Central memory CD4-positive, alpha-beta T cell (primary cell): ENCODE measurements around the gene PPIL6.
A peak's percentile ranks its signal among the peaks of the same experiment; 100 is the strongest.

Experiments used
- DNase-seq: peaks from one replicate; pipeline ENCODE4 v3.0.0; 2022
- total RNA-seq, 3 experiments: gene quantifications; one replicate each; lab custom pipeline; 2026; lab: John Stamatoyannopoulos, UW

PPIL6 gene
- total RNA-seq, result 0.07 to 0.96 (median 0.27) reads per million in 3 experiments

DNA sequence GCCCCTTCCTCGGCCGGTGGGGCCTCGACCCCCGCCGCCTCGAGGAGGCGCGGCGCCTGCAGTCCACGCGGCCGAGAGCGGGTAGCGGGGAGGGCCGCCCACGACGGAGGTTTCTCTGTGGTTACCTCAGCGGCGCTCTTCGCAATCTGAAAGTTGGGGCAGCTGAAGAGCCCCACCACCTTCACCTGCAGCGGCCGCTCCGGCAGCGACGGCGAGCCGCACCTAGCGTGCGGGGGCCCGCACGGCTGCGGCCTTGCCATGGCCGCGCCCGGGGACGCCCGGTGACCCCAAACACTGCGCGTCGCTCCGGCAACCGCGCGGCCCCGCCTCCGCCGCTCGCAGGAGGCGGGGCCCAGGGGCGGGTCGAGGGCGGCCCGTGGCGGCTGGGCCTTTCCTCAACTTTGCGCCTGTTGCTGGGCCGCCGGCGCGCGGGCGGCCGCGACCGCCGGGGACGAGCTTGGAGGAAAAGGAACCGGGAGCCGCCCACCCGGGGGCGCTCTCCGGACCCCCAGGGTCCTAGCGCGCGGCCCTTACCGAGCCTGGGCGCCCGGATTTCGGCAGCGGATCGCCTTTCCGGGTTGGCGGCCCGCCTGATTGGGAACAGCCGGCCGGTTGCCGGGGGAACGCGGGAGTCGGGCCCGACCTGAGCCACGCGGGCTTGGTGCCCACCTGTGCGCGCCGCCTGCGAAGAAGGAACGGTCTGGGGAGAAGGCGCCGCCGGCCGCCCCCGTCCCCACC lies at the start of gene PPIL6, which contains the start of gene SMPD2:
TSS of gene PPIL6 (minus strand) at position 298 of the 738 bp plus-strand sequence. CDS start at position 260, 38 bp downstream.
TSS of gene SMPD2 (plus strand) at position 394 of the 738 bp plus-strand sequence. CDS start 398 bp downstream, outside the sequence.
- peak; percentile 78 for DNase-seq

DNA sequence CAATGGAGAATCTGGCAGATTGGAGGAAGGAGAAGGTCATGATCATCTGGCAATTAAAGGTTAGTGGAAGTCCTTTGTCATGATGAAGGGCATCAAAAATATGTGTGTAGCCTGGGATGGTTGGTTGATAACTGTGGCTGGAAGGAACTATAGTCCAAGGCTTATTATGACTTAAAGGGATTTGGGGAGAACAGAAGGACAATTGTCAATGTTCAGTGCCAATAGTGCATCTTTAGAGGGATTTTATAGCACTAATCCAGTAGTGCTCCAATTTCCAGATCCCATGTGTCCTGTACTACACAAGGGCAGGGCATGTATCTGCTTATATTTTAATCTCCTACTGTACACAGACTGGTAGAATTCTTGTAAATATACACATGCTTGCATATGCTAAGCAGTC lies 47.6 kb upstream of the PPIL6 start:
- no peak for DNase-seq

DNA sequence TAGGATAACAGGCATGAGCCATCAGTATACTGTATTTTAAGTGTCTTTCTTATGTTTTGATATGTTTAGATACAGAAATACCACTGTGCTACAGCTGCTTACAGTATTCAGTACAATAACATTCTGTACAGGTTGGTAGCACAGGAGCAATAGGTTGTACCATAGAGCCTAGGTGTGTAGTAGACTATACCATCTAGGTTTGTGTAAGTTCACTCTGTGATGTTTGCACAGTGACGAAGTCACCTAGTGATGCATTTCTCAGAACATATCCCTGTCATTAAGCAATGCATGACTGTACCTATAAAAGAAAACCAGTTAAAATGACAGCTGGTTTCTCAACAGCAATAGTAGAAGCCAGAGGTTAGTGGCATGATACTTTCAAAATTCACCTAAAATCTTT lies 45.6 kb upstream of the PPIL6 start:
- no peak for DNase-seq

DNA sequence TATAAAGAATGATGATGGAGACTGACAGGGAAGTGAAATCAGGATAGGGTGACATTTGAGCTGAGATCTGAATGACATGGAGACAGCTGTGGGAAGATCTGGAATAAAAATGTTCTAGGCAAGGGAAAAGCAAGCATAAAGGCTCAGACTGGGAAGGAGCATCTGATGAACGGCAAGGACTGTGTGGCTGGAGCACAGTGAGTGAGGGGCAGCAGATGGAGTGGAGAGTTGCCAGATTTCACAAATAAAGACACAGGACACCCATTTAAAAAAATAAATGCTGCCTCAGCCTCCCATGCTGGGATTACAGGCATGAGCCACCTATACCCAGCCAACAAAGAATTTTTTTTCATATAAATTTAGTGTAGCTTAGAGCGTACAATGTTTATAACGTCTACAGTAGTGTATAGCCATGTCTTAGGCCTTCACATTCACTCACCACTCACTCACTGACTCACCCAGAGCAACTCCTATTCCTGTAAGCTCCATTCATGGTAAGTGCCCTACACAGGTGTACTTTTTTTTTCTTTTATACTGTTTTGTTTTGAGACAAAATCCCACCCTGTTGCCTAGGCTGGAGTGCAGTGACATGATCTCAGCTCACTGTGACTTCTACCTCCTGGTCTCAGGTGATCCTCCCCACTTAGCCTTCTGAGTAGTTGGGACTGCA lies 45.0 kb upstream of the PPIL6 start:
- no peak for DNase-seq

DNA sequence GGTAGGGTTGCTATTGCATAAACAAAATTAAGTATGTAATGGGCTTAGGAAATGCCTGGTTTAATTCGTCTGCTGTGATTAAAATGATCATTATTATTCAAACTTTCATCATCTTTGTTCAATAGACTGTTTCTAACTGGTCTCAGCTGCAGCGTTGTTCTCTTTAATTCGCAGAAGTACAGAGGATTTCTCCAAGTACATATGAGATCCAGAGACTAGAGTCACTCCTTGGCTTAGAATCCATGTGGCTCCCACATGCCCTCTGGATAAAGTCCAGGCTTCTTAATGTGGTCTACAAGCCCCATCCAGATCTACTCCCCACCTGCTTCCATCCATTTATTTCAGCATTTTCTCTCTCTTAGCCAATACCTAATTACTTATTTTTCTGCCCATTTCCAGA lies 43.7 kb upstream of the PPIL6 start:
- DNase-seq, result no peak

DNA sequence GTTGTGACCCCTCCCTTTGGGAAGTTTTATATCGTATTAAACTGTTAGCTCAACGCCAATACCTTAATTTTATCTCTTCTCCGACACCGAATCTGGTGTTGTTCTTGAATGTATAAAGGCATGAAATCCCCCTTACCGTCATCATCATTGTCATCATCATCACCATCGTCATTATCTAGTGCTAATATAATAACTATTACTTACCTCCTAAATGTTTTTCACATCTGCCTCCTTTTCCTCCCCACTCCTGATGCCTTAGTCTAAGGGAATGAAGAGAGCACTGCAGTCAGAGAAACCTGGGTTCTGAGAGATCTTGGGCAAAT lies 43.3 kb upstream of the PPIL6 start:
- DNase-seq, result no peak

DNA sequence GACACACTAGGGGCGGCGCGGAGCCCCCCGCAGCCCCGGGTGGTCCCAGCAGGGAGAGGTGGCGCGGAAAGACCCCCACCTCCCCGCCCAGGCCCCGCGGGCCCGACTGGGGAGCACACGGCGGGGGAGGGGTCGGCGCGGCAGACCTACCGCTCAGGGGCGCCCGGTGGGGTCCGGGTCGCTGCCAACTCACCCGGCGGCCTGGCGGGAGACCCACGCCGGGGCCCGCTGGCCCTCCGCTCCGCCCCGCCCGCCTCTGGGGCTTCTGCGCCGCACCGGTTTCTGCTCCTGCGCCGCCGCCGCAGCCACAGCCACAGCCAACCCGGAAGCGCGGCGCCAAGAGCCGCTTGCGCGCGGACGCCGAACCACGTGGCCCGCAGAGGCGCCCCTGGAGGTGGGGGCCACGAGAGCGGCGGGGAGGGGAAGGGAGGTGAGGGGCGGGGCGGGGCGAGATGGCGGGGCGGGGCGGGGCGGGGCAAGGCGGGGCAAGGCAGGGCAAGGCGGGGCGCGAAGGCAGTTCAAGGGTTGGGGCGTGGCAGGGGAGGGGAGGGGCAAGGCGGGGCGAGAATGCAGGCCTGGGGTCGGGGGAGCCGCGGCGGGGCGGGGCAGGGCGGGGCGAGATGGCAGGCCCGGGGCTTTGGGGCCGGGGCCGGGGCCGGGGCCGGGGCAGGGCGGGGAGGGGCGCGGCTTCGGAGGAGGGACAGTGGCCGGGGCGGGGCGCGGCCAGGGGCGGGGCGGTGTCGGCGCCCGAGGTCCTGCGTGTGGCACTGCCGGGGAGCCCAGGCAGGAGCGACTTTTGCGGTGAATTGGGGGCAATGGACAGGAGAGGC lies 42.7 kb upstream of the PPIL6 start, which contains the start of gene ZBTB24:
TSS of gene ZBTB24 (minus strand) at position 315 of the 830 bp plus-strand sequence. CDS start 1,193 bp downstream, outside the sequence.
- DNase-seq, result peak; percentile 92

DNA sequence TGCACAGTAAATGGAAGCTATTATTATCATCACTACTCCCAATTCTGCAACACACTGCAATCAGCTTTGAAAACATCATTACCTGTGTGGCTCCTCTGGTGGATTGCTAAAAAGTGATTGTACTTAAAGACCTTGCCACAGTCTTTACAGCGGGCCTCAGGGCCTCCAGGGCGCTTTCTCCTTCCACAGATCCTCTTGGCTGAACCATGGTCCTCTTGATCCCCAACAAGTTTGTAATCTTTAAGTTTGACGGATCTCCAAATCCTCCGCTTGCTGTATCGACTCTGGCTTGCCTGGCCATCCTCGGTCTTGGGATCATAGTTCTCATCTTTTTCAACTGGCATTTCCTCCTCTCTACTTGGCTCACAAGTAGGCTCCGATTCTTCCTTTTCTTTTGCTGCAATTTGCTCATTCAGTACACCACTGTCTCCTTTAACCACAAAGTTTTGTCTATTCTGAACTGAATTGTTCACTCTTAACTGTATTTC lies 40.6 kb upstream of the PPIL6 start:
- DNase-seq, result no peak

DNA sequence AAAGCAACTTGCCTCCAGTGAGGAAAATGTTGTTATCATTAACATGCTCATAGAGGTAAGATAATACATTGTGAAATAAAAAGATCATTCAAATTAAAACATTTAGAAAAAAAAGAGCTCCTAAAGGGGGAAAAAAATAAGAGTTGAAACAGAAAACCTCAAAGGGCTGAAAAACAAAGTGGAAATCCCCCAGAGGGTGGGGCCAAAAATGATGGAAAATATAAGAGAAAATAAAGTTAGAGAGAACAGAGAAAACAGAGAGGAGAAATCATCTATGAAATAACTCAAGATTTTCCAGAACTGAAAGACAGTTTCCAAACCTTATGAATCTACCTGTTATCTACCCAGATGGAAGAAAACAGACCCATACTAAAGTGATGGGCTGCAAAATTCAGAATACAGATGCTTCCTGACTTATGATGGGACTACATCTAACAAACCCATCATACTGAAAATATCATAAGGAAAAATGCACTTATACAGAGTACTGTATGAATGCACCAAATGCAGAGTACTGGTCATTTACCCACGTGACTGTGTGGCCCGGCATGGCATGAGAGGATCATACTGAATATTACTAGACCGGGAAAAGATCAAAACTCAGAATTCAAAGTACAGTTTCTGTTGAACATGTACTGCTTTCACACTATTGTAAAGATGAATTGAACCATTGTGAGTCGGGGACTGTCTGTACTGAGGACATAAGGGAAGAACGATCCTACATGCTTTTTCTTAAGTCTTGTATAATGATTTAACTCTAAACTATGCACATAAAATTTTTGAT lies 38.6 kb upstream of the PPIL6 start:
- DNase-seq, result peak; percentile 45

DNA sequence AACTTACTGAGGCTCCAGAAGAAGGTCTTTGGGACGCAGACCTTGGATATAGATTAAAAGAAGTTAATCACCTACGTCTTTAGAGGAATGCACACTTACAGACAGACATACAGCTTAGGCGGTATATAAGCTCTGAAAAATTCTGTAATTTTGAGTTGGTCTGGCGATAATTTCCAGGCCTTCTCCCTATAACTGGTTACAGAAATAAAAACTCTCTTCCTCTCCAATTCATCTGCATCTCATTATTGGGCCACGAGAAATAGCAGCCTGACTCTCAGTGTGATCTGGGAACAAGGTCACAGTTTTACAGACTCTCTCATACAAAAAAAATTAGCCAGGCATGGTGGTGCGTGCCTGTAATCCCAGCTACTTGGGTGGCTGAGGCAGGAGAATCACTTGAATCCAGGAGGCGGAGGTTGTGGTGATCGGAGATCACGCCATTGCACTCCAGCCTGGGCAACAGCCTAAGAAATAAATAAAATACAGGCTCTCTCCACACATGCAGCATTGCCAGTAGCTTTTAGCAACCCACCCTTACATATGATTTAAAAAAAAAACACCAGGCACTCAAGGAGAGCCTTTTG lies 37.9 kb upstream of the PPIL6 start:
- no peak for DNase-seq

DNA sequence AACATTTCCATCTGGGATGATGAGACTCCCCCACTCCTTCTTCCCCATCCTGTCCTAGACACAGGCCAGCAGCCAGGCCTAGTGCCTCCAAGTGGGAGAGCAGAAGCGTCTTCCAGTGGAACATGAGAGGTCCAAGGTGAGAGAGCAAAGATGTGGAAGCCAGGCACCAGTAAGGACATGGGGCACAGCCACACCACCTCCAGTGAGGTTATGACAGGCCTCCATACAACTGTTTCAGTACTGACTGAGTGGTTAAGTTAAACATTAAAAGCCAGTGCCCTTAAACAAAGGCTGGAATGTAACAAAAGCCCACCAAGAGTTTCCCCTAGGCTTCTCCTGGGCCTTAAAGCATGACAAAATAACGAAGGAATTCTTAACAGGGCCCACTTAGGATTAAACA lies 37.3 kb upstream of the PPIL6 start:
- DNase-seq, result no peak

DNA sequence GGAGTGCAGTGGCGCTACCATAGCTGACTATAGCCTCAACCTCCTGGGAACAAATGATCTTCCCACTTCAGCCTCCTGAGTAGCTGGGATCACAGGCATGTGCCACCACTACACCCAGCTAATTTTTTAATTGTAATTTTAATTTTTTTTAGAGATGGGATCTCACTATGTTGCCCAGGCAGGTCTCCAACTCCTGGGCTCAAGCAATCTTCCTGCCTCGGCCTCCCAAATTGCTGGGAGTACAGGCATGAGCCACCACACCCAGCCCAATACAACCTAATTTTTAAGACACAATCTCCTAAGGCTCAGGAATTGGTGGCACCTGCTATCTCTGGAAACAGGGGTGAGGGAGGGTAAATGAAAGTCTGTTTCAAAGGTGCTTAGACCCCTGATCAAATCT lies 36.8 kb upstream of the PPIL6 start:
- no peak for DNase-seq

DNA sequence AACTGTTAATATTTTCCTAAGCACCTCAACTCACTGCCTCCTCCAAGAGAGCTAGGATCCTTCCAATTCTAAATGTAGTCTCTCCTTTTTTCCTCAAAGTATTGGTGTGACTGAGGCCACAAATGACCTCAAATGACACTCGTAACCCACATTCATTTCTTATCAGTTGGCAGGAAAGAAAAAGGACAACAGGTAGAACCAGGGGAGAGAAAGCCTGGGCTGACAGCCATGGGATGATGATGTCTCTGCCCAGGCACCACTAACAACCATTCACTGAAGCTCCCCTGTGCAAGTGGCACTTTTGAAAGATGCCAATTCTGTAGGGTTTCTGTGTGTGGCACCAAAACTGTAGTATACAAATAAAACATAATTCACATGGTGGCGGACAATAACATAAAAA lies 35.2 kb upstream of the PPIL6 start:
- no peak for DNase-seq

DNA sequence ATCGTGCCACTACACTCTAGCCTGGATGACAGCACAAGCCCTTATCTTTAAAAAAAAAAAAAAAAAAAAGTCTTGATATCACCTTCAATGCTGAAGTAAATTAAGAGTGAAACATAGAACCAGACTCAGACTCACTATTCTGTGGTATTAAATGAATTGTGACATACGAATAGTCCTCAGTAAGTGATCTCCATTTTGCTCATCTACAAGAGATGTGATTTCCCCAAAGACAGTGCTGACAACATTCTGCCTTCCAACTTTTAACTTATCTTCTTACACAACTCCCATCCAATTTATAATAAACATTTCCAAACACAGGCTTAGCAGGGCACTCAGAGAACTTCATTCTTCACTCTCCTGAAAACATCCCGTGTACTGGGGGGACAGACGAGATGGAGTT lies 34.6 kb upstream of the PPIL6 start:
- DNase-seq, result no peak

DNA sequence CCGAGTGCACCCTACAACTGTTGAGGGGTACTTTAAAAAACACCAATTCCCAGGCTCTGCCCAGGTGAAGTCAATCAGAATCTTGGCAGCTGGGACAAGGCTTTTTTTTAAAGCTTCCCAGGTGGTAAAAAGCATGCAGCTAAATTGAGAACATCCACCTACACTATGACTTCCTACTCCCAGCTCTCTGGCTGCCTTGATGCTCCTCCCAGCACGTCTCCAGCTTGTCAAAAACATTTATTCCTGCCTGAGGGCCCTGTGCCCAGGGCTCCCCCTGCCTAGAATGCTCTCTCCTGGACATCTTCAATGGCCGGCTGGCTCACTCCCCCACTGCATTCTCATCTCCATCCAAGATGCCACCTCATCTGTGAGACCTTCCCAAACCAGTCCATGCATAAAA lies 32.7 kb upstream of the PPIL6 start:
- no peak for DNase-seq

DNA sequence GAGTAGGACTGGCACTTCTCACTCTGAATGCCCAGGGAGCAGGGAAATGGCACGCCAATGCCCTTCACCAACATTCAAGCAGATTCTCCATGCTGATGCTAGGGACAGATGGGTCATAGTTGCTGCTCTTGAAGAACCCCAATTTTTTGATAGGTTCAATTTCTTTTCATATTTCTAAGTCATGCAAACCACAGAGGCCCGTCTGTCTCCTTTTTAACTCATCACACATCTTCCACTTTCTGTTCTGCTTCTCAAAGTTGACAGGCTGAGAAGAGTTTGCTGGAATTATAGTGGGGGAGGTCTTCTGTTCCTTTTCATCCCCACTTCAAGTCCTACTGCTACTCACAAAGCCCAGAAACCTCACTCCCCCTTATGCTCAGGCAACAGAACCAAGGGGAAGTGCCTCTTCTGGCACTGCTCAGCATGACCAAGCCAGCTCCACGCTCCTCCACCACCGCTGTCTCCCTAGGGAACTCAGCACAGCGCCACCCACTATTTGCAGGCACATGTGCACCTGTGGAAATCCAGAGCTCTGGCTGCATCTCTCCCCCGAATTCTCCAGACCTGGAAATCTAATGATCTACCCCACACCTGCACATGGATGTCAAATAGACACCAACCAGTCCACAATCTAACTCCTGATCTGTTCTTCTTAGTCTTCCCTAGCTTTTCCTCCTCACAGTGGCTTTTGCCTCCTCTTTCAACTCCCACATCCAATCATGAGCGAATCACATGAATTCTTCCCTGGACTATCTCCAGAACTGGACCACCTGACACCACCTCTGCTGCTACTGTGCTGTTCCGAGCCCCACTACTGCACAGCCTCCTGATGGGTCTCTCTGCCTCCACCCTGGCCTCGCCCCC lies 31.9 kb upstream of the PPIL6 start:
- DNase-seq, result no peak

DNA sequence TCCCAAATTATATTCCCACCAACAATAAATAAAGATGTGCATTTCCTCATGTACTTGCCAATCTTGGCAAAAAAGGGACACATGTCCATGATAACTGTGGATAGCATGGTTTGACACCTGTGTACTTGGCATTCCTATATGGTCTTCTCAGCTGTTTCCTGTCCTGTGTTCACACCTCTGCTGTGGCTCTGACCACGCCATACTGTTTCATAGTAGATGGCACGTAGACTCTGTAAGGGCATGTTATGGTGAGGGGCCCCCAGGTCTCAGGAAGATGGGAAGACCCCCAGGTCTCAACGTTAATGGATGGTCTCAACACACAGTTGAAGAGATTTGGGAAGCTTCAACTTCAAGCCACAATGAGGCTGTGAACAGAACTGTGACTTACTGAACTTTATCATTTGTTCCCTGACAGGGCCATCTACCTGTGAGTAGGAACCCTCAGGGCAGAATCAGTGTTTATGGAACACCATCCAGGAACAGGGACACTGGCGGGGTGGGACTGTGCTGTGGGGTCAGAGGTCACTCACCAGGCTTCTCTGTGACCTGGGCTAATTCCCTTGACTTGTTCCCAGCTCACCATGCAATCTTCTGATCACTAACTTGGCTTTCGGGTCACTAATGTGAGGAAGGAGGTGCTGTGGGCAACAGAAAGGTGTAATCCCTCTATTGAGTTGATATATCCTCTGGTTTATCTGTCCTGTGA lies 30.8 kb upstream of the PPIL6 start:
- DNase-seq, result no peak

DNA sequence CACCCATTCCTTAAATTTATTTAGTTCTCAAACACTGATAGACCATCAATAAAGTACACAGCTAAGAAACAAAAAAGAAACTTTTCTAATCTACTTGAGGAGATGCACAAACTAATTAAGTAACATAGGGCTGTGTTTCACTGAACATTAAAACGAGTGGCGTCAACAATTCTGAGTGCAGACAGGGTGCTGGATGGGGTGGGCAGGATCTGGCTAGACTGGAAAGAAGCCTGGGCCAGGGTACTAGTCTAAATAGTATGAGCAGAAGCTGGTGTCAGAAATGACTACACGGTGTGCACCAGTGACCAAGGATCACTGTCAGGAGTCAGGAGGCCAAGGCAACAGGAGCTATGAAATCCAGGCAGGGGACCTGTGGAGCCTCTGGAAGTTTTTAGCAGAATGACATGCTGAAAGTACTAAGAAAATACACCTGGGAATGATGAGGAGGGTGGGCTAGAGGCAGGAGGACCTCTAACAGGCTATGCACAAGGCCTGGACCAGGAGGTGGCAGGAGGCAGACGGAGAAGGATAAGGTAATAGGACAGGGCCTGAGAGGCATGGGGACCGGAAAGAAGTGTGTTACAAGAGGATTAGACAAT lies 29.3 kb upstream of the PPIL6 start:
- no peak for DNase-seq

DNA sequence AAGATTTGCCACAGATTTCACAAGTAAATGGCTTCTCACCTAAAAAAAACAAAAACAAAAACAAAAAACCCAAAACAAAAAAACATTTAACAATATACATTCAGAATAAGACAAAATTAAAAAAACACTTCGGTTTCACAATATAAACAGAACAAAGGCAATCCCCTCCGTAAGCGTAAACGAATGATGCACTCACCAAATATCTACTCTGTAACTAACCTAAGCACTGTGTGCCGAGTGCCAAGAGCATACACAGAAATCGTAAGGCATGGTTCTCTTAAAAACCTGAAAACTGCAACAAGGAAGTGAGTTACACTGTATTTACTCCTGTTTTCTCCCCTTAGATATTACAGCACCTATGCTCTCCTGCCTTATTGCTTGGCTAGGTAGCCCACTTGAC lies 27.3 kb upstream of the PPIL6 start:
- no peak for DNase-seq
